ENCODE results near the gene GRID2IP. TPM values are rescaled to one million over a fixed set of nuclear protein-coding genes. Genes with fewer than 3 reads are reported as not detected.
"Not testable (repeated sequence)": the region's sequence is repeated elsewhere in the genome, so short reads cannot be mapped to it uniquely, and the experiment has no call there.

GRID2IP gene
- total RNA-seq = under 1 TPM; 0.40 to 0.50 TPM

GRCh38 chr7:6551016-6551511 lies at the start of gene GRID2IP:
TSS of gene GRID2IP (minus strand) at chr7:6551461. CDS start at chr7:6551436, 25 bp downstream.
- POLR2A ChIA-PET = no interaction called here
- CTCF ChIA-PET = no interaction called here

GRCh38 chr7:6600093-6600492 lies 48.8 kb upstream of the GRID2IP start:
- ChIA-PET CTCF (no interaction called here), POLR2A (interaction anchor here (0.6 kb wide), 1 partner anchor 768 kb away, joined by 3 read pairs; no protein-coding TSS in a partner anchor)

- POLR2A ChIA-PET = interaction anchor here (0.5 to 1.4 kb wide), 4 partner anchors 9 to 757 kb away, joined by 3 to 4 read pairs (median 4); no protein-coding TSS in a partner anchor
- CTCF ChIA-PET = interaction anchor here (0.7 to 1.4 kb wide), 5 partner anchors 15 to 354 kb away, joined by 3 to 4 read pairs (median 3); no protein-coding TSS in a partner anchor
Measured at GRCh38 chr7:6590645-6591110, 39.4 kb upstream of the GRID2IP start.

GRCh38 chr7:6589829-6590644 lies 38.8 kb upstream of the GRID2IP start, which contains the start of gene INTS15:
TSS of gene INTS15 (plus strand) at chr7:6590021. CDS start at chr7:6590284, 263 bp downstream.
- ChIA-PET CTCF (interaction anchor here (0.9 to 1.4 kb wide), 5 partner anchors 12 to 75 kb away, joined by 3 to 6 read pairs (median 4); no protein-coding TSS in a partner anchor), POLR2A (interaction anchor here (0.5 to 1.4 kb wide), 4 partner anchors 9 to 757 kb away, joined by 3 to 4 read pairs (median 4); no protein-coding TSS in a partner anchor)

GRCh38 chr7:6589151-6589828 lies 38.0 kb upstream of the GRID2IP start:
- ChIA-PET CTCF (interaction anchor here (1.3 to 1.4 kb wide), 3 partner anchors 11 to 17 kb away, joined by 3 to 6 read pairs (median 4); no protein-coding TSS in a partner anchor), POLR2A (interaction anchor here (1.4 kb wide), 1 partner anchor 9 kb away, joined by 4 read pairs; no protein-coding TSS in a partner anchor)

- ChIA-PET POLR2A (no interaction called here), CTCF (no interaction called here)
Measured at GRCh38 chr7:6588566-6588965, 37.3 kb upstream of the GRID2IP start.

- POLR2A ChIA-PET = not testable (repeated sequence)
- CTCF ChIA-PET = interaction anchor here (0.6 kb wide), 1 partner anchor 47 kb away, joined by 4 read pairs; no protein-coding TSS in a partner anchor
Measured at GRCh38 chr7:6585746-6586432, 34.6 kb upstream of the GRID2IP start.

- ChIA-PET POLR2A (no interaction called here), CTCF (no interaction called here)
Measured at GRCh38 chr7:6579446-6579845, 28.2 kb upstream of the GRID2IP start.

GRCh38 chr7:6578114-6579084 lies 27.1 kb upstream of the GRID2IP start:
- ChIA-PET CTCF (interaction anchor here (1.4 kb wide), 1 partner anchor 11 kb away, joined by 6 read pairs; the partner anchor contains the start of gene INTS15), POLR2A (interaction anchor here (0.6 to 1.0 kb wide), 2 partner anchors 14 to 32 kb away, joined by 3 read pairs; no protein-coding TSS in a partner anchor)

GRCh38 chr7:6577369-6578113 lies 26.3 kb upstream of the GRID2IP start, which contains the start of gene ZDHHC4:
TSS of gene ZDHHC4 (plus strand) at chr7:6577454. CDS start at chr7:6580562, 3,108 bp downstream.
- POLR2A ChIA-PET = interaction anchor here (0.6 to 1.0 kb wide), 2 partner anchors 14 to 33 kb away, joined by 3 read pairs; no protein-coding TSS in a partner anchor
- CTCF ChIA-PET = interaction anchor here (1.4 to 1.5 kb wide), 2 partner anchors 12 to 14 kb away, joined by 3 to 6 read pairs; partner anchors contain the start of gene INTS15

- CTCF ChIA-PET = interaction anchor here (1.3 to 1.5 kb wide), 2 partner anchors 15 to 61 kb away, joined by 3 read pairs; no protein-coding TSS in a partner anchor
- POLR2A ChIA-PET = interaction anchor here (1.0 kb wide), 1 partner anchor 15 kb away, joined by 3 read pairs; no protein-coding TSS in a partner anchor
Measured at GRCh38 chr7:6576867-6577368, 25.7 kb upstream of the GRID2IP start.

- CTCF ChIA-PET = interaction anchor here (0.6 to 1.5 kb wide), 5 partner anchors 12 to 60 kb away, joined by 3 to 4 read pairs (median 3); partner anchors contain the start of gene INTS15
Measured at GRCh38 chr7:6576024-6576866, 25.0 kb upstream of the GRID2IP start.

GRCh38 chr7:6575281-6576023 lies 24.2 kb upstream of the GRID2IP start:
- POLR2A ChIA-PET = no interaction called here
- CTCF ChIA-PET = interaction anchor here (0.6 to 1.3 kb wide), 6 partner anchors 11 to 59 kb away, joined by 3 to 4 read pairs (median 3); partner anchors contain the start of gene INTS15

More at GRCh38 chr7:6576024-6576866, 25.0 kb upstream of the GRID2IP start:
- POLR2A ChIA-PET = no interaction called here

GRCh38 chr7:6571160-6571779 lies 20.0 kb upstream of the GRID2IP start:
- CTCF ChIA-PET = interaction anchor here (0.7 to 1.7 kb wide), 2 partner anchors 19 to 32 kb away, joined by 3 to 4 read pairs; partner anchors contain the start of gene INTS15

More at GRCh38 chr7:6571160-6571779, 20.0 kb upstream of the GRID2IP start:
- POLR2A ChIA-PET = no interaction called here

Data from activated CD8-positive, alpha-beta memory T cell treated with anti-CD3 and anti-CD28 coated beads for 36 hours (primary cell).